Stimulated activated CD8-positive, alpha-beta memory T cell treated with anti-CD3 and anti-CD28 coated beads, Interleukin-15, amount 100 ng/mL, for 4 hours (primary cell): ENCODE results near the gene TCF7L2.
"Not testable (repeated sequence)": the region's sequence is repeated elsewhere in the genome, so short reads cannot be mapped to it uniquely, and the experiment has no call there.

Source experiments
- DNase-seq, 2 donors: peaks; one replicate each; pipeline ENCODE4 v3.0.0-alpha.2; 2020; ENCODE audit warnings: low read depth in 2 of 2

TCF7L2 gene

GRCh38 chr10:113095419-113096127 lies 145.5 kb downstream of the TCF7L2 start:
- DNase-seq, result no peak

GRCh38 chr10:113096128-113096996 lies 146.3 kb downstream of the TCF7L2 start:
- no peak for DNase-seq

GRCh38 chr10:113097036-113097435 lies 147.0 kb downstream of the TCF7L2 start:
- no peak for DNase-seq

- DNase-seq, result no peak
Measured at GRCh38 chr10:113099431-113100183, 149.6 kb downstream of the TCF7L2 start.

- DNase-seq, result no peak
Measured at GRCh38 chr10:113100281-113100680, 150.2 kb downstream of the TCF7L2 start.

- DNase-seq, result no peak
Measured at GRCh38 chr10:113103131-113103840, 153.2 kb downstream of the TCF7L2 start.

- no peak for DNase-seq
Measured at GRCh38 chr10:113104047-113104446, 154.0 kb downstream of the TCF7L2 start.

- DNase-seq, result no peak
Measured at GRCh38 chr10:113108194-113108835, 158.3 kb downstream of the TCF7L2 start.

GRCh38 chr10:113108948-113109347 lies 158.9 kb downstream of the TCF7L2 start:
- no peak for DNase-seq

GRCh38 chr10:113109482-113109881 lies 159.4 kb downstream of the TCF7L2 start:
- not testable (repeated sequence) for DNase-seq

- DNase-seq, result no peak
Measured at GRCh38 chr10:113111260-113111659, 161.2 kb downstream of the TCF7L2 start.

GRCh38 chr10:113111900-113112853 lies 162.1 kb downstream of the TCF7L2 start:
- DNase-seq, result no peak

GRCh38 chr10:113113241-113113640 lies 163.2 kb downstream of the TCF7L2 start:
- DNase-seq, result no peak

- DNase-seq, result no peak
Measured at GRCh38 chr10:113113918-113114317, 163.9 kb downstream of the TCF7L2 start.

GRCh38 chr10:113115556-113115955 lies 165.5 kb downstream of the TCF7L2 start:
- DNase-seq, result no peak

- no peak for DNase-seq
Measured at GRCh38 chr10:113118882-113119281, 168.8 kb downstream of the TCF7L2 start.

- no peak for DNase-seq
Measured at GRCh38 chr10:113119801-113120200, 169.8 kb downstream of the TCF7L2 start.

GRCh38 chr10:113121153-113121552 lies 171.1 kb downstream of the TCF7L2 start:
- no peak for DNase-seq

GRCh38 chr10:113122947-113123346 lies 172.9 kb downstream of the TCF7L2 start:
- DNase-seq, result no peak

GRCh38 chr10:113124724-113125123 lies 174.7 kb downstream of the TCF7L2 start:
- no peak for DNase-seq
